ENCODE results near the gene RBM20. TPM values are rescaled to one million over a fixed set of nuclear protein-coding genes. Genes with fewer than 3 reads are reported as not detected.

RBM20 gene
- polyA plus RNA-seq, 2 of the 4 experiments (the other 2 are of a cell fraction): 1.5 to 1.8 TPM

DNA sequence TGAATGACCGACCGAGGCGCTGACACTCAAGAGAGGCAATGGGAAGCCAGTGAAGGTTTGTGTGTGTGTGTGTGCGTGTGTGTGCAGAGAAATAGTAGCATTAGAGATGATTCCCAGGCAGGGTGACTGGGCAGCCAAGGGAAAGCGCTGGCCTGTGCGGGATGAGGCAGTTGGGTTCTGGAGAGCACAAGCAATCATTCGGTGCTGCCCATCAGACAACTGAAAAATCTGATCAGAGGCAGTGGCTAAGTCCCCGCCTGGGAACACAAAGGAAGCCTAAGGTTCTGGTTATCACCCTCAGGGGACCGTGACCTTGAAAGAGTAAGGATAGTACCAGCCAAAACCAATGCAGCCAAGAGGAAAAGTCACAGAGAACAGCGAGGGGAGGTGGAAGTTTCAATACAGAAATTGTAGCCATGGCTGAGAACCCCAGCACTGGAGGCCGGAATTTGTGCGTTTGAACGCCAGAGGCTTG lies 226.7 kb downstream of the RBM20 start:
- Histone ChIP-seq H3K4me3 (peak overlapping the region; percentile 78), H3K9me3 (no peaks in the 10 kb centered on the region), H3K4me2 (peak overlapping the region; percentile 85), H3K4me1 (peaks cover 38% of the 10 kb centered on the region), H3K27ac (peak overlapping the region; percentile 89 to 95)
- ATAC-seq (no peak), FAIRE-seq (no peak), DNase-seq (ENCODE audit: low read depth in 1 of 2, low spot score in 1 of 2) (no peak)
- TF ChIP-seq CHD2 (IDR thresholded peaks at IDR 0.05; ENCODE audit: low read length, partially characterized antibody): no peak
- TF ChIP-seq RCOR1 (IDR thresholded peaks at IDR 0.05; ENCODE audit: low read depth, low read length): no peak
- TF ChIP-seq JUN (IDR thresholded peaks at IDR 0.05): no peak
- TF ChIP-seq HEYL (CRISPR knock-in tag; IDR thresholded peaks at IDR 0.05): no peak
- no peak for TF ChIP-seq ESRRA (IDR thresholded peaks at IDR 0.05; ENCODE audit: borderline replicate concordance, low read length)
- TF ChIP-seq ZC3H11A (IDR thresholded peaks at IDR 0.05): no peak
- TF ChIP-seq ZSCAN20 (CRISPR knock-in tag; IDR thresholded peaks at IDR 0.05): no peak
- TF ChIP-seq E2F6 (IDR thresholded peaks at IDR 0.05; ENCODE audit: borderline replicate concordance, low read depth): no peak
- TF ChIP-seq FOXS1 (CRISPR knock-in tag; IDR thresholded peaks at IDR 0.05): no peak
- no peak for TF ChIP-seq BHLHE40 (IDR thresholded peaks at IDR 0.05; ENCODE audit: low read depth, low read length)
- no peak for TF ChIP-seq CEBPB (IDR thresholded peaks at IDR 0.05)
- no peak for TF ChIP-seq EHF (CRISPR knock-in tag; IDR thresholded peaks at IDR 0.05)
- no peak for TF ChIP-seq NR3C1 (IDR thresholded peaks at IDR 0.05)
- no peak for TF ChIP-seq MAFK (IDR thresholded peaks at IDR 0.05; ENCODE audit: partially characterized antibody)
- TF ChIP-seq, protein P1, sequence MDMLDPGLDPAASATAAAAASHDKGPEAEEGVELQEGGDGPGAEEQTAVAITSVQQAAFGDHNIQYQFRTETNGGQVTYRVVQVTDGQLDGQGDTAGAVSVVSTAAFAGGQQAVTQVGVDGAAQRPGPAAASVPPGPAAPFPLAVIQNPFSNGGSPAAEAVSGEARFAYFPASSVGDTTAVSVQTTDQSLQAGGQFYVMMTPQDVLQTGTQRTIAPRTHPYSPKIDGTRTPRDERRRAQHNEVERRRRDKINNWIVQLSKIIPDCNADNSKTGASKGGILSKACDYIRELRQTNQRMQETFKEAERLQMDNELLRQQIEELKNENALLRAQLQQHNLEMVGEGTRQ (IDR thresholded peaks at IDR 0.05): no peak
- TF ChIP-seq, protein P2, sequence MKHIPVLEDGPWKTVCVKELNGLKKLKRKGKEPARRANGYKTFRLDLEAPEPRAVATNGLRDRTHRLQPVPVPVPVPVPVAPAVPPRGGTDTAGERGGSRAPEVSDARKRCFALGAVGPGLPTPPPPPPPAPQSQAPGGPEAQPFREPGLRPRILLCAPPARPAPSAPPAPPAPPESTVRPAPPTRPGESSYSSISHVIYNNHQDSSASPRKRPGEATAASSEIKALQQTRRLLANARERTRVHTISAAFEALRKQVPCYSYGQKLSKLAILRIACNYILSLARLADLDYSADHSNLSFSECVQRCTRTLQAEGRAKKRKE (CRISPR knock-in tag; IDR thresholded peaks at IDR 0.05; ENCODE audit: low read depth): no peak
- TF ChIP-seq POLR2AphosphoS2 (conservative IDR thresholded peaks at IDR 0.05; ENCODE audit: low read length): no peak
- TF ChIP-seq FOSB (CRISPR knock-in tag; IDR thresholded peaks at IDR 0.05): no peak
- POLR2A ChIA-PET: interaction anchor here (0.8 to 1.3 kb wide), 9 partner anchors 9 to 124 kb away, joined by 3 to 17 read pairs (median 5); partner anchors contain the start of genes BBIP1 and SHOC2
- CTCF ChIA-PET: interaction anchor here (0.8 to 1.1 kb wide), 4 partner anchors 8 to 32 kb away, joined by 3 to 6 read pairs (median 4); no protein-coding TSS in a partner anchor
- 88% methylated on average over 13 of the region's 13 CpGs for WGBS (ENCODE audit: missing lambda C conversion rate)

DNA sequence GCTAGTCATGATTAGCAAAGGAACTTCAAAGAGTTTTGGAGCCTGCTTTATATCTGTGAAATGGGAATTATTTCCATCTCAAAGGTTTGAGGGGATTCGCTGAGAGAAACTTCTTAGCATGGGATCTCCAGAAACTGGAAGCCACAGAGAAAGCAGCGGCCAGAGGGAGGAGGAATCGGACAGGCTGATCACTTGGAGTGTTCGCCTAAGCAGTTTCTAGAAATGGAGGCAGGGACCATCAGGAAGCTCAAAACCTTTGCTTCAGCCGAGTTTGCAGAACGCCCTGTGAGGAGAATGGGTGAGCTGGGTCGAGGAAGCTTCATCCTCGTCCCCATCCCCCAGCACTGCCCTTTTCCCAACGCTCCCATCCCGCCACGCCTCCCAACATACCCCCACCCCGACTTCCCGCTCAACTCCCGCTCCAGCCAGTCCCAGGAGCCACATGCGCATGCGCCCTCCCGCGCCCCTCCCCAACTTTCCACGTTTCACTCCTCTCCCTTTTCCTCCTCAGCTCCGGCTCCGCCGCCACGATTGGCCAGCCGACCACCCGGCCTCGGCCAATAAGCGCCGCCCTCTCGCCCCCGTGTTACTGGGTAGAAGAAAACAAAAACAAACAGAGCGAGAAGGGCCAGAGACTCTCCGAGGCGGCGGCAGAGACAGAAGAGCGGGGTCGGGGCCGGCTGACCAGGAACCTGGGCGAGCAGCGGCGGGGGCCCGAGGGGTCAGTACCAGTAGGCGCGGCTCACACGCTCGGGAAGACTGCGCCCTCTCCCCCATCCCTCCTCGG lies 227.4 kb downstream of the RBM20 start, which contains the start of gene PDCD4:
Gene PDCD4 (plus strand): TSS at position 631 of the 787 bp plus-strand sequence. CDS start 4,100 bp downstream, outside the sequence.
- POLR2A ChIA-PET: interaction anchor here (0.6 to 1.3 kb wide), 18 partner anchors 9 to 234 kb away, joined by 3 to 17 read pairs (median 4); partner anchors contain the start of genes BBIP1 and SHOC2
- 2% methylated on average over 39 of the region's 47 CpGs for WGBS (ENCODE audit: missing lambda C conversion rate)
- Histone ChIP-seq H3K27ac (peak within 1 kb of the TSS; percentile 89 to 95), H3K4me1 (peaks cover 36% of the 10 kb centered on the region), H3K4me2 (peak within 1 kb of the TSS; percentile 88), H3K4me3 (peak within 1 kb of the TSS; percentile 78), H3K9me3 (no peaks in the 10 kb centered on the region)
- FAIRE-seq: peak; percentile 49
- peak; percentile 80 to 98 for DNase-seq (ENCODE audit: low read depth in 1 of 2, low spot score in 1 of 2)
- CTCF ChIA-PET: interaction anchor here (0.7 to 1.1 kb wide), 7 partner anchors 9 to 125 kb away, joined by 3 to 6 read pairs (median 3); partner anchors contain the start of genes BBIP1 and SHOC2
- ATAC-seq: peak; percentile 87 to 95
- TF ChIP-seq TFCP2L1 (CRISPR knock-in tag; IDR thresholded peaks at IDR 0.05) (no peak), E2F6 (IDR thresholded peaks at IDR 0.05; ENCODE audit: borderline replicate concordance, low read depth) (peak; percentile 95), FOXS1 (CRISPR knock-in tag; IDR thresholded peaks at IDR 0.05) (no peak), HDAC2 (IDR thresholded peaks at IDR 0.05) (no peak), HEYL (CRISPR knock-in tag; IDR thresholded peaks at IDR 0.05) (0 out of 2 replicates have a peak, but pooled peaks have one; percentile 35), BCL3 (IDR thresholded peaks at IDR 0.05) (peak; percentile 39; the same call in 2 of the 3 replicates), MAX (IDR thresholded peaks at IDR 0.05) (peak; percentile 83), SREBF2 (IDR thresholded peaks at IDR 0.05) (no peak), PHF8 (IDR thresholded peaks at IDR 0.05; ENCODE audit: borderline replicate concordance, low read depth) (no peak), CHD4 (IDR thresholded peaks at IDR 0.05; ENCODE audit: borderline replicate concordance) (no peak), MAZ (IDR thresholded peaks at IDR 0.05; ENCODE audit: borderline replicate concordance, low read depth, low read length) (0 out of 2 replicates have a peak, but pooled peaks have one; percentile 27), POLR2A (IDR thresholded peaks at IDR 0.05; ENCODE audit: low read length) (peak; percentile 65), NPAS2 (CRISPR knock-in tag; IDR thresholded peaks at IDR 0.05; ENCODE audit: borderline replicate concordance) (no peak), SMC3 (IDR thresholded peaks at IDR 0.05) (no peak)
- TF ChIP-seq, protein P1 (IDR thresholded peaks at IDR 0.05): peak; percentile 56; the same call in 1 of the 2 replicates

All from A549 (cell line).